ENCODE results near the gene ADI1.

The ADI1 gene

GRCh38 chr2:3470856-3471737 lies 48.2 kb downstream of the ADI1 start:
- Histone ChIP-seq H3K36me3 (ENCODE audit: control insufficient read depth, insufficient read depth, low read length) (peaks cover 68% of the 10 kb centered on the region), H3K9me3 (ENCODE audit: control insufficient read depth, low read length) (no peaks in the 10 kb centered on the region), H3K4me1 (ENCODE audit: control insufficient read depth, insufficient read depth, low read length, poor library complexity, severe bottlenecking) (no peaks in the 10 kb centered on the region), H3K27ac (ENCODE audit: insufficient read depth, low read length, poor library complexity, severe bottlenecking) (no peak overlapping the region), H3K27me3 (replicated peaks; ENCODE audit: control insufficient read depth, insufficient read depth, low read length, poor library complexity, severe bottlenecking) (no peaks in the 10 kb centered on the region), H3K4me3 (ENCODE audit: insufficient read depth, low read depth, low read length, poor library complexity, severe bottlenecking) (no peak overlapping the region)
- no peak for DNase-seq

GRCh38 chr2:3470166-3470651 lies 49.1 kb downstream of the ADI1 start:
- H3K36me3 ChIP-seq (ENCODE audit: control insufficient read depth, insufficient read depth, low read length), result peaks cover 66% of the 10 kb centered on the region
- no peaks in the 10 kb centered on the region for H3K27me3 ChIP-seq (replicated peaks; ENCODE audit: control insufficient read depth, insufficient read depth, low read length, poor library complexity, severe bottlenecking)
- no peaks in the 10 kb centered on the region for H3K9me3 ChIP-seq (ENCODE audit: control insufficient read depth, low read length)
- no peak for DNase-seq
- H3K27ac ChIP-seq (ENCODE audit: insufficient read depth, low read length, poor library complexity, severe bottlenecking), result no peak overlapping the region
- no peak overlapping the region for H3K4me3 ChIP-seq (ENCODE audit: insufficient read depth, low read depth, low read length, poor library complexity, severe bottlenecking)
- no peaks in the 10 kb centered on the region for H3K4me1 ChIP-seq (ENCODE audit: control insufficient read depth, insufficient read depth, low read length, poor library complexity, severe bottlenecking)

DNA sequence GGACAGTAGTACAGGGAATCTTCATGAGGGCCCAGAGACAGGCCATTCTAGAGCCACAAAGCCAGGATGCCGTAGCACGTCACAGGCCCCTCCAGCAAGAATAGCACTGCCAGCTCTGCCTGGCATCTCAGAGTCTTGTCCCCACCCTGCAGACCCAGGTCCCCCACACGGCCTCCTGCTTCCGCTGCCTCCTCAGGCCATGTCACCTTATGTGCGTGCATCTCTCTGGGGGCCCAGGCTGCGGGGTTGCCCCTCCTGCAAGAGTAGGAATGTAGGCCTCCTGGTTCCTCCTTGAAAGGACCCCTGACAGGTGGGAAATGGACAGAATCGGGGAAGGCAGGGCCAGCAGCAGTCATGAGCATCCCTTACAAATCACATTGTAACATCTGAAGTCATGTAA lies 49.8 kb downstream of the ADI1 start:
- no peak for DNase-seq
- Histone ChIP-seq H3K4me1 (ENCODE audit: control insufficient read depth, insufficient read depth, low read length, poor library complexity, severe bottlenecking) (no peaks in the 10 kb centered on the region), H3K4me3 (ENCODE audit: insufficient read depth, low read depth, low read length, poor library complexity, severe bottlenecking) (no peak overlapping the region), H3K27ac (ENCODE audit: insufficient read depth, low read length, poor library complexity, severe bottlenecking) (no peak overlapping the region), H3K27me3 (replicated peaks; ENCODE audit: control insufficient read depth, insufficient read depth, low read length, poor library complexity, severe bottlenecking) (no peaks in the 10 kb centered on the region), H3K36me3 (ENCODE audit: control insufficient read depth, insufficient read depth, low read length) (peaks cover 71% of the 10 kb centered on the region), H3K9me3 (ENCODE audit: control insufficient read depth, low read length) (no peaks in the 10 kb centered on the region)

DNA sequence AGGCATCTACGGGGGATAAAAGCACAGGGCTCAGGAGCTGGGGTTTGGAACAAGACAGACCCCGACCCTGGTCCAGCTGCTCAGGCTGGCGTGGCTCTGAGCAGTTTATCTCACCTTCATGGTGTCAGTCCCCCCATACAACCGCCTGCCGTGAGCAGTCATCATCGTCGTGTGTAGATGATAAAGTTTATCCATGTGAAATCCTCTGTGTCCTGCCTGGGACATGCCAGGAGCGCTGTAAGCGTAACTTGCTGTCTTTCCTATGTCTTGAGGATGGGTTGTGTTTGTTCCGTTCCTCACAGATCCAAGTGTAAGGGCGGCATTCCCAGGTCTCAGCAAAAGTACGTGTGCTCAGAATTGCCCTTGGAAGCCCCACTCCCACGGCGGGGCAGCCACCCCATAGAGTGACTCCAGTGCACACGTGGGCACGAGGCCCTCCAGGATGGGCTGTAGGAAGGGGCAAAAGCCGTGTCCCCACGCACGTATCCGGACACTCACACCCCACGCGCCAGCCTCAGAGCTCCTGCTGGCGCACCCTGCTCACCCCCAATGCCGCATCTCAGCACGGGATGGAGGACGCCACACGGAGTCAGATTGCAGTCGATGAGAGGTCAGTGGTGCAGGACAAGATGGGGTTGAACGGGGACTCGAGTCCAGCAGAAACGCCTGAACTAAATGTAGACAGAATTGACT lies 50.9 kb downstream of the ADI1 start:
- Histone ChIP-seq H3K27me3 (replicated peaks; ENCODE audit: control insufficient read depth, insufficient read depth, low read length, poor library complexity, severe bottlenecking) (no peaks in the 10 kb centered on the region), H3K36me3 (ENCODE audit: control insufficient read depth, insufficient read depth, low read length) (peaks cover 71% of the 10 kb centered on the region), H3K27ac (ENCODE audit: insufficient read depth, low read length, poor library complexity, severe bottlenecking) (no peak overlapping the region), H3K4me3 (ENCODE audit: insufficient read depth, low read depth, low read length, poor library complexity, severe bottlenecking) (no peak overlapping the region), H3K4me1 (ENCODE audit: control insufficient read depth, insufficient read depth, low read length, poor library complexity, severe bottlenecking) (no peaks in the 10 kb centered on the region), H3K9me3 (ENCODE audit: control insufficient read depth, low read length) (no peaks in the 10 kb centered on the region)
- no peak for DNase-seq

DNA sequence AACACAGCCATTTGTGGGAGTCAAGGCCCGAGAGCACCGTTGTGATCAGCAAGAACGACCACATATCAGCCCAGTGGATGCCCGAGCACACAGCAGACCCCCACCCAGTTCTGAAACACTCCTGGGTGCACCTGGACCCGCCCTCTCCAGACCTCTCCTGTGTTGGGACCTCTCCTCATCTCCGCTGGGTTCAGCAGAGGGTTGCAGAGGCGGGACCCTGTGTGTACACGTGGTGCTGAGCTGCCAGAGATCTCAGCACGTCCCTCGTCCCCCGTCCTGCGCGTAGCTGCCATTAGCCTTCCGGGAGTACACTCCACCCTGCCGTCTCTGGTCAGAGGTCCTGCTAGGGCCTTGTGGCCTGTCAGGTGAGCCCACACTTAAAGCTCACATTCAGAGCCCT lies 51.7 kb downstream of the ADI1 start:
- H3K4me3 ChIP-seq (ENCODE audit: insufficient read depth, low read depth, low read length, poor library complexity, severe bottlenecking), result no peak overlapping the region
- no peak for DNase-seq
- peaks cover 70% of the 10 kb centered on the region for H3K36me3 ChIP-seq (ENCODE audit: control insufficient read depth, insufficient read depth, low read length)
- no peaks in the 10 kb centered on the region for H3K27me3 ChIP-seq (replicated peaks; ENCODE audit: control insufficient read depth, insufficient read depth, low read length, poor library complexity, severe bottlenecking)
- H3K4me1 ChIP-seq (ENCODE audit: control insufficient read depth, insufficient read depth, low read length, poor library complexity, severe bottlenecking), result no peaks in the 10 kb centered on the region
- no peak overlapping the region for H3K27ac ChIP-seq (ENCODE audit: insufficient read depth, low read length, poor library complexity, severe bottlenecking)
- no peaks in the 10 kb centered on the region for H3K9me3 ChIP-seq (ENCODE audit: control insufficient read depth, low read length)

DNA sequence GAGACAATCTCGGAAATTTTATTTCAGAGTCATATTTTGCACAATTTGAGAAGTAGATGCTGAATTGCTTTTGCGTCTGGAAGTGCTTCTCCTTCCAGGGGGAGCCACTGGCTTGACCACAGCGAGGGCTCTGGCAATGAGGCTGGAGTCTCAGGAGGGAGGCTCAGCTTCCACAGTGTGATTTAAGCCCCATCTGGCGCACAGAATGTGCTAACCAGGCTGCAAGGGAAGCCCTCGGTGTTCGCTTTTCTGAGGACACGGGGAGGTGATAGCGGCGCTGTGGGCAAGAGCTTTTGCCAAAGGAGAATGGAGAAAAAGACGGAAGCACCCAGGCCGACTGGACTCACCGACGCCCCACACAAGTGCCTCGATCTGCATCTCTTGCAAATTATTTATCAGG lies 52.4 kb downstream of the ADI1 start:
- Histone ChIP-seq H3K4me1 (ENCODE audit: control insufficient read depth, insufficient read depth, low read length, poor library complexity, severe bottlenecking) (no peaks in the 10 kb centered on the region), H3K27ac (ENCODE audit: insufficient read depth, low read length, poor library complexity, severe bottlenecking) (no peak overlapping the region), H3K36me3 (ENCODE audit: control insufficient read depth, insufficient read depth, low read length) (peaks cover 63% of the 10 kb centered on the region), H3K9me3 (ENCODE audit: control insufficient read depth, low read length) (no peaks in the 10 kb centered on the region), H3K4me3 (ENCODE audit: insufficient read depth, low read depth, low read length, poor library complexity, severe bottlenecking) (no peak overlapping the region), H3K27me3 (replicated peaks; ENCODE audit: control insufficient read depth, insufficient read depth, low read length, poor library complexity, severe bottlenecking) (no peaks in the 10 kb centered on the region)
- no peak for DNase-seq

- H3K4me1 ChIP-seq (ENCODE audit: control insufficient read depth, insufficient read depth, low read length, poor library complexity, severe bottlenecking), result no peaks in the 10 kb centered on the region
- H3K27ac ChIP-seq (ENCODE audit: insufficient read depth, low read length, poor library complexity, severe bottlenecking), result no peak overlapping the region
- H3K4me3 ChIP-seq (ENCODE audit: insufficient read depth, low read depth, low read length, poor library complexity, severe bottlenecking), result no peak overlapping the region
- H3K9me3 ChIP-seq (ENCODE audit: control insufficient read depth, low read length), result no peaks in the 10 kb centered on the region
- peaks cover 59% of the 10 kb centered on the region for H3K36me3 ChIP-seq (ENCODE audit: control insufficient read depth, insufficient read depth, low read length)
- no peak for DNase-seq
- no peaks in the 10 kb centered on the region for H3K27me3 ChIP-seq (replicated peaks; ENCODE audit: control insufficient read depth, insufficient read depth, low read length, poor library complexity, severe bottlenecking)
Observed at GRCh38 chr2:3466482-3466863, 52.9 kb downstream of the ADI1 start.

GRCh38 chr2:3465844-3466481 lies 53.4 kb downstream of the ADI1 start:
- H3K9me3 ChIP-seq (ENCODE audit: control insufficient read depth, low read length), result no peaks in the 10 kb centered on the region
- no peak overlapping the region for H3K4me3 ChIP-seq (ENCODE audit: insufficient read depth, low read depth, low read length, poor library complexity, severe bottlenecking)
- no peaks in the 10 kb centered on the region for H3K4me1 ChIP-seq (ENCODE audit: control insufficient read depth, insufficient read depth, low read length, poor library complexity, severe bottlenecking)
- peaks cover 53% of the 10 kb centered on the region for H3K36me3 ChIP-seq (ENCODE audit: control insufficient read depth, insufficient read depth, low read length)
- DNase-seq, result no peak
- no peak overlapping the region for H3K27ac ChIP-seq (ENCODE audit: insufficient read depth, low read length, poor library complexity, severe bottlenecking)
- no peaks in the 10 kb centered on the region for H3K27me3 ChIP-seq (replicated peaks; ENCODE audit: control insufficient read depth, insufficient read depth, low read length, poor library complexity, severe bottlenecking)

DNA sequence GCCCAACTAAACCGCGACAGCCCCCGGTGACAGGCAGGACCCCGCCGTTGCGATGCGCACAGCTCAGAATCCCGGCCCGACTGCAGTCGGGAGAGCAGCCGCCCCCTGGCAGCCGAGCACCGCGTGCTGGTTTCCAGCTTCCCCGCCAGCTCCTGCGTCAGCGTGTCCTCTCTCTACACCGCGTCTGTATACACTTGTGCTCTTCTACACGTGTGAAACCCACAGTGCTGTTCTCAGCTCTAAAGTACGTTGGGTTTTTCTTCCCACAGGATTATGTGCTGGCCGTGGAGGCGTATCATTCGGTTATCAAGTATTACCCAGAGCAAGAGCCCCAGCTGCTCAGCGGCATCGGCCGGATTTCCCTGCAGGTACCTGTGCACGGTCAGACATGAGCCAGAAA lies 54.0 kb downstream of the ADI1 start:
- no peak overlapping the region for H3K27ac ChIP-seq (ENCODE audit: insufficient read depth, low read length, poor library complexity, severe bottlenecking)
- H3K4me1 ChIP-seq (ENCODE audit: control insufficient read depth, insufficient read depth, low read length, poor library complexity, severe bottlenecking), result no peaks in the 10 kb centered on the region
- peaks cover 48% of the 10 kb centered on the region for H3K36me3 ChIP-seq (ENCODE audit: control insufficient read depth, insufficient read depth, low read length)

More for the DNA sequence above, 54.0 kb downstream of the ADI1 start:
- DNase-seq, result no peak
- Histone ChIP-seq H3K9me3 (ENCODE audit: control insufficient read depth, low read length) (no peaks in the 10 kb centered on the region), H3K4me3 (ENCODE audit: insufficient read depth, low read depth, low read length, poor library complexity, severe bottlenecking) (no peak overlapping the region), H3K27me3 (replicated peaks; ENCODE audit: control insufficient read depth, insufficient read depth, low read length, poor library complexity, severe bottlenecking) (no peaks in the 10 kb centered on the region)

All from effector memory CD4-positive, alpha-beta T cell (primary cell).